SU-DHL-6 (cell line): ENCODE measurements around the gene DYNC1LI2.

Experiments used
- EZH2phosphoT487 ChIP-seq: fragments of 200-600 bp; sonication (generic), shearing (Covaris generic); conservative IDR thresholded peaks from 2 replicates; pipeline ENCODE4 v1.6.1; 2018; ENCODE audit warnings: mild to moderate bottlenecking, antibody characterized with exemption, low read length, moderate library complexity, mixed read lengths
- TF ChIP-seq, protein P1 (sequence below): fragments of 200-600 bp; sonication (generic); IDR thresholded peaks from one replicate; pipeline ENCODE4 v1.5.1; 2017; ENCODE audit warnings: antibody characterized with exemption, mild to moderate bottlenecking, low read length, moderate library complexity; ENCODE audit not compliant: insufficient read depth, poor library complexity, severe bottlenecking

DNA sequence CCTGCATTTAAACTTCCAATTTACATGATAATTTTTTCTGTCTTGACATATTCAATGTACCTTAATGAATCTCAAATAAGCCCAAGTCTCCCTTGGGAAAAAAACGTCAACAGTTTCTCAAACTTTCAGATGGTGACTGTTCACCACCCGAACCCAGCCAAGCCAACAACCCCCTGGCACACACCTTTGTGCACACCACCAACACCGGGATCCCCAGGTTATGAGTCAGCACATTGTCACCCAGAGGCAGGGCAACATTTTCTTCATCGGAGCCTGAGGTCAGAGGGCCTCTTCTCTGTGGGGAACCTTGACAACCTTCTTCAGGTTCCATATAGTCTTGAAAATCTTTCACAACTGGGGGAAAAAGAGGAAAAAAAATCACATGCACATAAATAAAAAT, 15.5 kb downstream of the DYNC1LI2 start:
- TF ChIP-seq EZH2phosphoT487 = no peak
- TF ChIP-seq, protein P1, sequence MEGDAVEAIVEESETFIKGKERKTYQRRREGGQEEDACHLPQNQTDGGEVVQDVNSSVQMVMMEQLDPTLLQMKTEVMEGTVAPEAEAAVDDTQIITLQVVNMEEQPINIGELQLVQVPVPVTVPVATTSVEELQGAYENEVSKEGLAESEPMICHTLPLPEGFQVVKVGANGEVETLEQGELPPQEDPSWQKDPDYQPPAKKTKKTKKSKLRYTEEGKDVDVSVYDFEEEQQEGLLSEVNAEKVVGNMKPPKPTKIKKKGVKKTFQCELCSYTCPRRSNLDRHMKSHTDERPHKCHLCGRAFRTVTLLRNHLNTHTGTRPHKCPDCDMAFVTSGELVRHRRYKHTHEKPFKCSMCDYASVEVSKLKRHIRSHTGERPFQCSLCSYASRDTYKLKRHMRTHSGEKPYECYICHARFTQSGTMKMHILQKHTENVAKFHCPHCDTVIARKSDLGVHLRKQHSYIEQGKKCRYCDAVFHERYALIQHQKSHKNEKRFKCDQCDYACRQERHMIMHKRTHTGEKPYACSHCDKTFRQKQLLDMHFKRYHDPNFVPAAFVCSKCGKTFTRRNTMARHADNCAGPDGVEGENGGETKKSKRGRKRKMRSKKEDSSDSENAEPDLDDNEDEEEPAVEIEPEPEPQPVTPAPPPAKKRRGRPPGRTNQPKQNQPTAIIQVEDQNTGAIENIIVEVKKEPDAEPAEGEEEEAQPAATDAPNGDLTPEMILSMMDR = no peak
